Renal cortex interstitium (tissue), 11 donors: Measurements from ENCODE around the gene FERMT3. TPM values are rescaled to one million over a fixed set of nuclear protein-coding genes. Genes with fewer than 3 reads are reported as not detected.

Experiments used
- DNase-seq, 11 donors: peaks; one replicate each; pipeline ENCODE4 v3.0.0-alpha.2; 2013; ENCODE audit warnings: low read depth in 9 of 11, low spot score in 4 of 11; ENCODE audit errors: extremely low read depth in 1 of 11
- polyA plus RNA-seq, 3 donors: library from polyadenylated mRNA; unstranded; fragments of 120-200 nt; gene quantifications; one replicate each; pipeline ENCODE4 v1.2.1, GENCODE V29; 2013; ENCODE audit not compliant: insufficient read length in 3 of 3

Gene FERMT3
- polyA plus RNA-seq, 3 donors, result 4.7 to 6.5 (median 5.9) TPM

- no peak for DNase-seq
Measured at GRCh38 chr11:64211181-64211872, 4.8 kb downstream of the FERMT3 start.

- DNase-seq, result no peak
Measured at GRCh38 chr11:64216879-64217278, 10.4 kb downstream of the FERMT3 start.

- no peak for DNase-seq
Measured at GRCh38 chr11:64218628-64219353, 12.3 kb downstream of the FERMT3 start.

- no peak for DNase-seq
Measured at GRCh38 chr11:64219354-64219684, 12.8 kb downstream of the FERMT3 start.

GRCh38 chr11:64219755-64220154 is 13.2 kb downstream of the FERMT3 start:
- DNase-seq, result no peak

GRCh38 chr11:64220271-64220670 is 13.8 kb downstream of the FERMT3 start:
- DNase-seq, result no peak

- DNase-seq, result no peak
Measured at GRCh38 chr11:64220798-64221197, 14.3 kb downstream of the FERMT3 start.

GRCh38 chr11:64222651-64223000 is 16.1 kb downstream of the FERMT3 start:
- DNase-seq, result no peak

- DNase-seq, result no peak
Measured at GRCh38 chr11:64223001-64223651, 16.6 kb downstream of the FERMT3 start.

GRCh38 chr11:64224151-64224890 is 17.8 kb downstream of the FERMT3 start:
- DNase-seq, result no peak

GRCh38 chr11:64224891-64225607 is 18.5 kb downstream of the FERMT3 start:
- no peak for DNase-seq

GRCh38 chr11:64225608-64226506 is 19.3 kb downstream of the FERMT3 start, which contains the start of the genes NUDT22 and TRPT1:
TSS of gene NUDT22 (plus strand) at chr11:64226274. CDS start at chr11:64226653, 379 bp downstream.
TSS of gene TRPT1 (minus strand) at chr11:64226186. CDS start at chr11:64225860, 326 bp downstream.
- peak in 9 of 11 donors; percentile 67 to 89 (median 82) for DNase-seq

- DNase-seq, result no peak
Measured at GRCh38 chr11:64226507-64227051, 20.1 kb downstream of the FERMT3 start.

- DNase-seq, result no peak
Measured at GRCh38 chr11:64227405-64227956, 21.0 kb downstream of the FERMT3 start.

- no peak for DNase-seq
Measured at GRCh38 chr11:64229090-64229743, 22.7 kb downstream of the FERMT3 start.

GRCh38 chr11:64229744-64230170 is 23.2 kb downstream of the FERMT3 start:
- no peak for DNase-seq
